PC-9 (cell line): Measurements from ENCODE around the gene ANAPC5. TPM values are rescaled to one million over a fixed set of nuclear protein-coding genes. Genes with fewer than 3 reads are reported as not detected.

Experiments
- BruUV-seq: library from RNA; stranded (reverse); fragments of 400-500 nt; replicated peaks from 2 replicates; lab custom pipeline; 2021; lab: Mats Ljungman, UMichigan
- CTCF ChIA-PET: fragments of 300-600 bp; sonication (Branson Sonifier 250); formaldehyde crosslinking; loops from one replicate; lab custom pipeline; 2022; ENCODE audit warnings: antibody characterized with exemption; lab: Charles Lee
- POLR2A ChIA-PET: fragments of 300-600 bp; sonication (Branson Sonifier 250); formaldehyde crosslinking; loops from one replicate; lab custom pipeline; 2022; ENCODE audit warnings: antibody characterized with exemption; ENCODE audit not compliant: unreplicated experiment; lab: Charles Lee
- DNase-seq, 2 experiments: peaks; one replicate each; pipeline versions ENCODE4 v3.0.0 to v3.0.0-alpha.2; 2015 to 2022; ENCODE audit warnings: mixed read lengths in 1 of 2
- H2AFZ ChIP-seq: fragments of 200-600 bp; sonication (generic); 2 replicates; pipeline ENCODE4 v1.8.1; 2017; ENCODE audit warnings: antibody characterized with exemption
- H3F3A ChIP-seq: fragments of 200-600 bp; sonication (generic); 2 replicates; pipeline ENCODE4 v1.8.1; 2017; ENCODE audit warnings: antibody characterized with exemption, mild to moderate bottlenecking, low read depth; ENCODE audit not compliant: insufficient read depth
- H3K27ac ChIP-seq: fragments of 200-600 bp; sonication (generic); 2 replicates; pipeline ENCODE4 v1.6.1; 2016; ENCODE audit warnings: mixed run types
- H3K27me3 ChIP-seq: fragments of 200-600 bp; sonication (generic); 2 replicates; pipeline ENCODE4 v1.6.1; 2016; ENCODE audit warnings: low read depth, mixed run types; ENCODE audit not compliant: insufficient read depth
- H3K36me3 ChIP-seq: fragments of 200-600 bp; sonication (generic); 2 replicates; pipeline ENCODE4 v1.6.1; 2016; ENCODE audit warnings: low read depth, mixed run types
- H3K4me1 ChIP-seq: fragments of 200-600 bp; sonication (generic); replicated peaks from 2 replicates; pipeline ENCODE4 v1.6.1; 2016; ENCODE audit warnings: mixed run types; ENCODE audit not compliant: insufficient read depth
- H3K4me2 ChIP-seq: fragments of 200-600 bp; sonication (generic); 2 replicates; pipeline ENCODE4 v1.6.1; 2017; ENCODE audit warnings: mixed run types
- H3K4me3 ChIP-seq: fragments of 200-600 bp; sonication (generic); 2 replicates; pipeline ENCODE4 v1.6.1; 2016; ENCODE audit warnings: mixed run types
- H3K79me2 ChIP-seq: fragments of 200-600 bp; sonication (generic); 2 replicates; pipeline ENCODE4 v1.6.1; 2017; ENCODE audit warnings: low read depth, mixed run types
- H3K9me2 ChIP-seq: fragments of 200-600 bp; sonication (generic); 2 replicates; pipeline ENCODE4 v1.8.1; 2017; ENCODE audit warnings: mild to moderate bottlenecking; ENCODE audit not compliant: insufficient read depth
- H3K9me3 ChIP-seq: fragments of 200-600 bp; sonication (generic); 2 replicates; pipeline ENCODE4 v1.8.1; 2016; ENCODE audit warnings: low read depth; ENCODE audit not compliant: insufficient read depth
- H4K20me1 ChIP-seq: fragments of 200-600 bp; sonication (generic); 2 replicates; pipeline ENCODE4 v1.8.1; 2017; ENCODE audit not compliant: insufficient read depth
- EZH2 ChIP-seq: fragments of 200-600 bp; sonication (generic); IDR thresholded peaks from 2 replicates; pipeline ENCODE4 v1.8.0; 2017; ENCODE audit warnings: antibody characterized with exemption, low read depth
- intact Hi-C: fragments of 100-400 bp; cut with micrococcal nuclease; formaldehyde crosslinking; loops from one replicate; pipeline ENCODE4 v1.10.0; 2022; ENCODE audit not compliant: unreplicated experiment
- total RNA-seq: library from RNA; stranded (reverse); gene quantifications from 2 replicates; pipeline ENCODE4 v1.2.3, GENCODE V29; 2021
- TF ChIP-seq, protein P1 (sequence below): fragments of 200-600 bp; sonication (generic); conservative IDR thresholded peaks from 2 replicates; pipeline ENCODE4 v1.6.1; 2017; ENCODE audit warnings: mixed run types, antibody characterized with exemption, mild to moderate bottlenecking, moderate library complexity

Gene ANAPC5
- total RNA-seq, 1 experiment from 2014 or later, result 93.6 TPM

DNA sequence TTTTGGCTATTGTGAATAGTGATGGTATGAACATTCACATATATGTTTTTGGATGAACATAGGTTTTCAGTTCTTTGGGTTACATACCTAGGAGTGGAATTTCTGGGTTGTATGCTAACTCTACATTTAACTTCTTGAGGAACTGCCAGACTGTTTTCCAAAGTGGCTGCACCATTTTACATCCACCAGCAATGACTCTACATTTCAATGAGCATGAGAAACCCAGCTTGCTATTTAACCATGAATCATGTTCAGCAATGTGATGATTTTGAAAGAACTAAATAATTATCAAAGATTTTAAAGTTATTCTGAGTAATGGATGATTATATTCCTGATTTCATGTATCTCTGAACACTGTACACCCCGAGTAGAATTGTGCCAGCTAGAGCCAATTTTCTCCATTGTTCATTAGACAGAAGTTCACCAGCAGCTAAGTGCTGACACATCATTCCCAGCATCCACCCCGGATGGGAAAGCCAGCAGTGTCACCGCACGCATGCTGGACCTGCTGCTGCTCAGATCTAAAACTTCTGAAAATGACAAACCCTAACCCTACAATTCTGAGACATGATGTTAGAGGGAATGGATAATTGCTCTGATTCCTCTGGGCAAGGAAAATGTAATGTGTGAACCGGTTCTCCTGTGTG is 13.3 kb upstream of the ANAPC5 start:
- Histone ChIP-seq H4K20me1 (no peaks in the 10 kb centered on the region), H3K27ac (no peak overlapping the region), H3K9me3 (no peaks in the 10 kb centered on the region), H3K79me2 (no peaks in the 10 kb centered on the region), H3K4me2 (no peak overlapping the region), H2AFZ (no peak overlapping the region), H3K27me3 (no peaks in the 10 kb centered on the region), H3K4me1 (no peaks in the 10 kb centered on the region), H3K36me3 (no peaks in the 10 kb centered on the region), H3F3A (no peaks in the 10 kb centered on the region), H3K4me3 (no peak overlapping the region), H3K9me2 (no peaks in the 10 kb centered on the region)
- intact Hi-C loops, result no loop called here
- POLR2A ChIA-PET, result no interaction called here
- CTCF ChIA-PET, result interaction anchor here (0.6 kb wide), 1 partner anchor 11 kb away, joined by 7 read pairs; no protein-coding TSS in a partner anchor
- no peak for TF ChIP-seq EZH2
- TF ChIP-seq, protein P1, sequence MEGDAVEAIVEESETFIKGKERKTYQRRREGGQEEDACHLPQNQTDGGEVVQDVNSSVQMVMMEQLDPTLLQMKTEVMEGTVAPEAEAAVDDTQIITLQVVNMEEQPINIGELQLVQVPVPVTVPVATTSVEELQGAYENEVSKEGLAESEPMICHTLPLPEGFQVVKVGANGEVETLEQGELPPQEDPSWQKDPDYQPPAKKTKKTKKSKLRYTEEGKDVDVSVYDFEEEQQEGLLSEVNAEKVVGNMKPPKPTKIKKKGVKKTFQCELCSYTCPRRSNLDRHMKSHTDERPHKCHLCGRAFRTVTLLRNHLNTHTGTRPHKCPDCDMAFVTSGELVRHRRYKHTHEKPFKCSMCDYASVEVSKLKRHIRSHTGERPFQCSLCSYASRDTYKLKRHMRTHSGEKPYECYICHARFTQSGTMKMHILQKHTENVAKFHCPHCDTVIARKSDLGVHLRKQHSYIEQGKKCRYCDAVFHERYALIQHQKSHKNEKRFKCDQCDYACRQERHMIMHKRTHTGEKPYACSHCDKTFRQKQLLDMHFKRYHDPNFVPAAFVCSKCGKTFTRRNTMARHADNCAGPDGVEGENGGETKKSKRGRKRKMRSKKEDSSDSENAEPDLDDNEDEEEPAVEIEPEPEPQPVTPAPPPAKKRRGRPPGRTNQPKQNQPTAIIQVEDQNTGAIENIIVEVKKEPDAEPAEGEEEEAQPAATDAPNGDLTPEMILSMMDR, result no peak
- DNase-seq, result no peak
- no TSS peak for BruUV-seq

GRCh38 chr12:121364683-121365121 is 12.5 kb upstream of the ANAPC5 start:
- H3K9me2 ChIP-seq, result no peaks in the 10 kb centered on the region
- H3K4me3 ChIP-seq, result no peak overlapping the region
- no peak overlapping the region for H3K4me2 ChIP-seq
- no peak for DNase-seq
- ChIA-PET POLR2A (no interaction called here), CTCF (no interaction called here)
- intact Hi-C loops, result no loop called here
- H3K79me2 ChIP-seq, result no peaks in the 10 kb centered on the region
- no peaks in the 10 kb centered on the region for H3F3A ChIP-seq
- no peaks in the 10 kb centered on the region for H3K36me3 ChIP-seq
- H3K27ac ChIP-seq, result no peak overlapping the region
- no peaks in the 10 kb centered on the region for H3K4me1 ChIP-seq
- no peak overlapping the region for H2AFZ ChIP-seq
- no peaks in the 10 kb centered on the region for H3K9me3 ChIP-seq
- BruUV-seq, result no TSS peak
- TF ChIP-seq EZH2, result no peak
- TF ChIP-seq, protein P1, result no peak
- H3K27me3 ChIP-seq, result no peaks in the 10 kb centered on the region
- H4K20me1 ChIP-seq, result no peaks in the 10 kb centered on the region

DNA sequence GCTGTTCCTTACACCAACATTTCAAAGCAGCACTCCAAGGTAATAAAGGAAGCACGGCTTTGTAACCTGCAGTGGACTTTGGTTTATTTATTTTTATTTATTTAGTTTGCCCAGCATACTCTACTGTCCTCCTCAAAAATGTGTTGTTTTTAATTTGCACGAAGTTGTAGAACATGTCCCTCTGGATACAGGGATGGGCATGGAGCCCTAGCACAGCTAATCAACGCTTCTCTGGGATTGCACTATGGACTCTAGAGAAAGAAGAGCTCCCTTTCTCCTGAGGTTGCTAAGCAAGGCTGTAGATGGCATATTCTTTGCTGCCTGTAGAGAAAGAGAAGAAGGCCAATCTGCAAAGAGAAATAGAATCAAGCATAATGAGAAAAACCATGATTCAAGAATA is 5.9 kb upstream of the ANAPC5 start:
- intact Hi-C loops, result no loop called here
- Histone ChIP-seq H3K9me3 (no peaks in the 10 kb centered on the region), H2AFZ (no peak overlapping the region), H3K4me1 (0 out of 2 replicates have a peak, but pooled peaks cover 2% of the 10 kb centered on the region), H3K27me3 (no peaks in the 10 kb centered on the region), H3K27ac (no peak overlapping the region), H3K4me3 (no peak overlapping the region), H4K20me1 (no peaks in the 10 kb centered on the region), H3K9me2 (no peaks in the 10 kb centered on the region), H3F3A (no peaks in the 10 kb centered on the region), H3K36me3 (no peaks in the 10 kb centered on the region), H3K4me2 (no peak overlapping the region), H3K79me2 (no peaks in the 10 kb centered on the region)
- POLR2A ChIA-PET, result no interaction called here
- TF ChIP-seq, protein P1, result no peak
- no peak for TF ChIP-seq EZH2
- CTCF ChIA-PET, result interaction anchor here (0.6 kb wide), 1 partner anchor 14 kb away, joined by 3 read pairs; no protein-coding TSS in a partner anchor
- DNase-seq, result no peak
- no TSS peak for BruUV-seq
